Left hindlimb (tissue), 1 donor: ENCODE measurements around the gene RBM22.
"Not testable (repeated sequence)": the region's sequence is repeated elsewhere in the genome, so short reads cannot be mapped to it uniquely, and the experiment has no call there.

Source experiments
- DNase-seq: peaks from one replicate; pipeline ENCODE4 v3.0.0-alpha.2; 2018

Gene RBM22

GRCh38 chr5:150700594-150701377, at the start of gene RBM22:
Gene RBM22 (minus strand): TSS chr5:150701062. CDS start chr5:150700985, 77 bp downstream.
- DNase-seq: peak; percentile 94

- DNase-seq: no peak
These were observed 49.6 kb upstream of the RBM22 start for GRCh38 chr5:150750469-150750868.

- not testable (repeated sequence) for DNase-seq
These were observed 42.3 kb upstream of the RBM22 start for GRCh38 chr5:150743142-150743488.

GRCh38 chr5:150742455-150743141, 41.7 kb upstream of the RBM22 start:
- not testable (repeated sequence) for DNase-seq

- no peak for DNase-seq
These were observed 40.1 kb upstream of the RBM22 start for GRCh38 chr5:150740992-150741391.

GRCh38 chr5:150738862-150739261, 38.0 kb upstream of the RBM22 start:
- DNase-seq: no peak

- peak; percentile 29 for DNase-seq
These were observed 33.9 kb upstream of the RBM22 start for GRCh38 chr5:150734579-150735384.

- DNase-seq: no peak
These were observed 30.9 kb upstream of the RBM22 start for GRCh38 chr5:150731669-150732242.

- DNase-seq: no peak
These were observed 29.0 kb upstream of the RBM22 start for GRCh38 chr5:150729859-150730258.

- DNase-seq: no peak
These were observed 23.0 kb upstream of the RBM22 start for GRCh38 chr5:150723845-150724244.

GRCh38 chr5:150710165-150710564, 9.3 kb upstream of the RBM22 start:
- DNase-seq: no peak

- no peak for DNase-seq
These were observed 6.0 kb upstream of the RBM22 start for GRCh38 chr5:150706776-150707390.

- DNase-seq: no peak
These were observed 2.9 kb upstream of the RBM22 start for GRCh38 chr5:150703762-150704161.

- no peak for DNase-seq
These were observed 642 bp downstream of the RBM22 start for GRCh38 chr5:150700246-150700593.

GRCh38 chr5:150694612-150695011, 6.2 kb downstream of the RBM22 start:
- DNase-seq: no peak

- no peak for DNase-seq
These were observed 8.6 kb downstream of the RBM22 start for GRCh38 chr5:150692276-150692675.

GRCh38 chr5:150690760-150691159, 10.1 kb downstream of the RBM22 start:
- no peak for DNase-seq

GRCh38 chr5:150689120-150689519, 11.7 kb downstream of the RBM22 start:
- DNase-seq: no peak

- DNase-seq: no peak
These were observed 24.3 kb downstream of the RBM22 start for GRCh38 chr5:150676578-150676977.

GRCh38 chr5:150675069-150675468, 25.8 kb downstream of the RBM22 start:
- DNase-seq: no peak

GRCh38 chr5:150674341-150674821, 26.5 kb downstream of the RBM22 start:
- peak; percentile 90 for DNase-seq

- no peak for DNase-seq
These were observed 28.0 kb downstream of the RBM22 start for GRCh38 chr5:150672884-150673275.
